HepG2 (cell line): ENCODE measurements around the gene SCAF8. TPM values are rescaled to one million over a fixed set of nuclear protein-coding genes. Genes with fewer than 3 reads are reported as not detected.

Source experiments
- ATAC-seq: fragments of 200-7000 bp; cut with Tn5 transposase; 3 replicates; pipeline ENCODE4 v1.9.1; 2020; ENCODE audit warnings: mild to moderate bottlenecking, moderate library complexity
- BruUV-seq: library from RNA; stranded (reverse); fragments of 400-500 nt; replicated peaks from 2 replicates; lab custom pipeline; 2021; lab: Mats Ljungman, UMichigan
- CTCF ChIA-PET: fragments of 300-600 bp; formaldehyde crosslinking; extraction: SDS; loops from one replicate; lab custom pipeline; 2021; ENCODE audit warnings: low total read pairs, inconsistent platforms, low intra/inter-chr PET ratio; lab: Yijun Ruan, JAX
- POLR2A ChIA-PET: fragments of 350-600 bp; sonication (Branson Sonifier 250); formaldehyde crosslinking; loops from one replicate; lab custom pipeline; 2020; ENCODE audit warnings: antibody characterized with exemption, inconsistent platforms; lab: Yijun Ruan, JAX
- DNase-seq: peaks from one replicate; pipeline ENCODE4 v3.0.0-alpha.2; 2015; ENCODE audit warnings: low spot score
- FAIRE-seq: peaks from 3 replicates; lab custom pipeline; 2011; peaks lifted over from hg19 to GRCh38; lab: Jason Lieb, UNC
- H2AFZ ChIP-seq: one replicate; pipeline ENCODE4 v1.6.1; 2011; ENCODE audit warnings: low read length, inconsistent platforms
- H3K27ac ChIP-seq: fragments of 300-600 bp; 3 replicates; pipeline ENCODE4 v1.8.0; 2011; ENCODE audit warnings: mixed run types, mild to moderate bottlenecking, mixed read lengths, low read length, inconsistent platforms; ENCODE audit not compliant: insufficient read depth; ENCODE audit errors: extremely low read length
- H3K27me3 ChIP-seq, 2 experiments: fragments of 200-600 bp in 1 of 2; 2 replicates in 1 of 2; 3 replicates in 1 of 2; pipeline versions ENCODE4 v1.6.0 to v1.8.0; 2011; ENCODE audit warnings: low read length in 2 of 2, mild to moderate bottlenecking in 2 of 2, moderate library complexity in 2 of 2, inconsistent platforms in 1 of 2; ENCODE audit not compliant: insufficient read depth in 2 of 2, control insufficient read depth in 1 of 2
- H3K36me3 ChIP-seq, 2 experiments: fragments of 200-600 bp in 1 of 2; replicated peaks in 1 of 2; 2 replicates in 1 of 2; 3 replicates in 1 of 2; pipeline versions ENCODE4 v1.5.1 to v1.8.0; 2011; ENCODE audit warnings: low read length in 2 of 2, inconsistent platforms in 1 of 2; ENCODE audit not compliant: insufficient read depth in 2 of 2, control insufficient read depth in 1 of 2
- H3K4me1 ChIP-seq: 2 replicates; pipeline ENCODE4 v1.5.1; 2012; ENCODE audit warnings: low read length, inconsistent platforms; ENCODE audit not compliant: insufficient read depth
- H3K4me2 ChIP-seq: 2 replicates; pipeline ENCODE4 v1.6.0; 2011; ENCODE audit warnings: low read depth, low read length, inconsistent platforms
- H3K4me3 ChIP-seq, 3 experiments: fragments of 200-600 bp in 1 of 3; sonication (generic), shearing (Covaris generic) in 1 of 3; replicated peaks in 1 of 3; 2 replicates each; pipeline ENCODE4 v1.5.1; 2011 to 2016; ENCODE audit warnings: low read length in 3 of 3, inconsistent platforms in 2 of 3, low read depth in 2 of 3, mild to moderate bottlenecking in 2 of 3, control low read depth in 1 of 3, mixed read lengths in 1 of 3; ENCODE audit not compliant: insufficient read depth in 1 of 3
- H3K79me2 ChIP-seq: one replicate; pipeline ENCODE4 v1.6.1; 2011; ENCODE audit warnings: low read length, inconsistent platforms; ENCODE audit not compliant: insufficient read depth
- H3K9ac ChIP-seq: 2 replicates; pipeline ENCODE4 v1.6.0; 2011; ENCODE audit warnings: mild to moderate bottlenecking, low read depth, low read length, inconsistent platforms; ENCODE audit not compliant: insufficient read depth
- H3K9me3 ChIP-seq: 2 replicates; pipeline ENCODE4 v1.5.1; 2012; ENCODE audit warnings: mild to moderate bottlenecking, low read length
- H4K20me1 ChIP-seq: 2 replicates; pipeline ENCODE4 v1.6.0; 2011; ENCODE audit warnings: inconsistent platforms, mild to moderate bottlenecking, low read length, moderate library complexity; ENCODE audit not compliant: insufficient read depth
- ARNT2 ChIP-seq: sonication (generic); formaldehyde crosslinking; IDR thresholded peaks from 2 replicates; pipeline ENCODE4 v1.8.0; 2022; ENCODE audit warnings: mild to moderate bottlenecking, low read depth, missing genetic modification reagents, moderate library complexity
- EZH2 ChIP-seq: conservative IDR thresholded peaks from 2 replicates; pipeline ENCODE4 v1.6.1; 2012; ENCODE audit warnings: mild to moderate bottlenecking, low read depth, low read length, moderate library complexity
- KMT2B ChIP-seq: IDR thresholded peaks from 2 replicates; pipeline ENCODE4 v1.6.1; 2016; ENCODE audit warnings: missing genetic modification reagents, missing compliant biosample characterization
- MTF1 ChIP-seq: sonication (generic); formaldehyde crosslinking; IDR thresholded peaks from 2 replicates; pipeline ENCODE4 v1.5.0; 2020; ENCODE audit warnings: missing genetic modification reagents
- SRF ChIP-seq: IDR thresholded peaks from 2 replicates; pipeline ENCODE4 v1.6.1; 2011; ENCODE audit warnings: mild to moderate bottlenecking, low read depth, low read length, moderate library complexity
- ZNF337 ChIP-seq: sonication (generic); formaldehyde crosslinking; IDR thresholded peaks from 2 replicates; pipeline ENCODE4 v1.5.1; 2020; ENCODE audit warnings: missing genetic modification reagents, low read depth, mild to moderate bottlenecking, borderline replicate concordance
- ZNF670 ChIP-seq: sonication (generic); formaldehyde crosslinking; IDR thresholded peaks from 2 replicates; pipeline ENCODE4 v1.8.0; 2022; ENCODE audit warnings: mild to moderate bottlenecking, missing genetic modification reagents, borderline replicate concordance
- ZNF747 ChIP-seq: sonication (generic); formaldehyde crosslinking; IDR thresholded peaks from 2 replicates; pipeline ENCODE4 v1.8.1; 2023; ENCODE audit warnings: missing genetic modification reagents, mild to moderate bottlenecking, borderline replicate concordance
- ZNF891 ChIP-seq: sonication (generic); formaldehyde crosslinking; IDR thresholded peaks from 2 replicates; pipeline ENCODE4 v1.5.0; 2020; ENCODE audit warnings: mild to moderate bottlenecking, missing genetic modification reagents
- WGBS: methylation state at CpG from one replicate; pipeline ENCODE4 v1.1.6; 2017; ENCODE audit warnings: low lambda C conversion rate; 5-methylcytosine and 5-hydroxymethylcytosine counted together
- in situ Hi-C: cut with HindIII; loops from 2 replicates; pipeline ENCODE4 v1.10.0; 2017; ENCODE audit warnings: low pct_unique_long_range_greater_than_20kb; ENCODE audit not compliant: extremely low pct_ligation_motif_present
- intact Hi-C: fragments of 100-400 bp; cut with micrococcal nuclease; formaldehyde crosslinking; loops from one replicate; pipeline ENCODE4 v1.10.0; 2022; ENCODE audit not compliant: unreplicated experiment
- polyA plus RNA-seq, 8 experiments: library from polyadenylated mRNA; depleted of rRNA in 3 of 8; stranded (reverse) in 7 of 8; unstranded in 1 of 8; fragments of >200 nt; fragmentation: Illumina TruSeq in 4 of 8; extraction: Trizol in 4 of 8; gene quantifications; 2 replicates each; pipeline versions ENCODE4 v1.2.1 to v1.2.3, GENCODE V29; 2011 to 2016; ENCODE audit warnings: low read depth in 4 of 8, missing spikeins in 1 of 8, mixed read lengths in 1 of 8; ENCODE audit not compliant: insufficient read depth in 1 of 8
- total RNA-seq, 5 experiments: library from RNA; depleted of rRNA; stranded (reverse); fragments of >200 nt; fragmentation: Illumina TruSeq; extraction: Trizol; gene quantifications; 2 replicates each; pipeline ENCODE4 v1.2.3, GENCODE V29; 2016; ENCODE audit warnings: low read depth in 1 of 5

Gene SCAF8
- total and polyA plus RNA-seq, 2 of the 13 experiments (the other 11 are each of a cell fraction or from before 2014, with no cell fraction given), result 15.3 to 40.8 TPM

GRCh38 chr6:154783229-154783628, 50.0 kb downstream of the SCAF8 start (continued):
- no peak for TF ChIP-seq SRF
- TF ChIP-seq KMT2B (CRISPR knock-in tag), result no peak
- TF ChIP-seq ZNF747 (CRISPR knock-in tag), result no peak
- TF ChIP-seq ZNF670 (CRISPR knock-in tag), result no peak
- TF ChIP-seq EZH2, result no peak

- Histone ChIP-seq H3K4me2 (no peak overlapping the region), H4K20me1 (peaks cover 13% of the 10 kb centered on the region; the same call in 1 of the 2 replicates), H3K27ac (no peak overlapping the region), H3K9me3 (no peaks in the 10 kb centered on the region), H3K36me3 (peaks cover 5 to 34% of the 10 kb centered on the region in 2 experiments; a peak in 4 of 5 replicates), H3K4me1 (no peaks in the 10 kb centered on the region), H3K4me3 (no peak overlapping the region), H3K9ac (no peak overlapping the region), H3K27me3 (no peaks in the 10 kb centered on the region), H2AFZ (no peak overlapping the region), H3K79me2 (peaks cover 43% of the 10 kb centered on the region)
- ChIA-PET CTCF (no interaction called here), POLR2A (no interaction called here)
- in situ Hi-C loops (no loop called here), intact Hi-C loops (no loop called here)
- TF ChIP-seq ZNF891 (CRISPR knock-in tag) (no peak), ARNT2 (CRISPR knock-in tag) (no peak), MTF1 (CRISPR knock-in tag) (no peak), ZNF337 (CRISPR knock-in tag) (no peak)
- no peak for FAIRE-seq
- no peak for DNase-seq
- BruUV-seq, result no TSS peak
- 97% methylated on average over 2 of the region's 2 CpGs for WGBS
- no peak for ATAC-seq
Measured at GRCh38 chr6:154785075-154785474, 51.9 kb downstream of the SCAF8 start.
